ENCODE measurements around the gene NDUFV2.

DNA sequence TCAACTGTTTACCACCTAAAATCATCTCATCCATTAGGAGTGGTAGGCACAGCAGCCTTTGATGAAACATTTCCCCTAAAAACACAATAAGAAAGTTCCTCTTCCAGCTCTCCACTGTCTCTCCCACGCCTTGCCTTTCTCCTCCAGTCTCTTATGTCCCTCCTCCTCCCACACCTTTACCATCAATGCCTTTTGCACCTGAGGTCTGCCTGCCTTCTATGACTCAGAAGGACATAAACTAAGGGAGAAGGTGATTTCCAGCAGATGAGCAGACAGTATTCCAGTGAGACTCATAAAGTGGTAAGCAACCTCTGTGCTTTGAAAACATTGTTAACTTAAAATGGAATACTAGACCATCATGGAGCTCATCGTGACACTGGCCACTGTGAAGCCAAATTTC, 34.2 kb upstream of the NDUFV2 start:
- TF ChIP-seq, protein P1, sequence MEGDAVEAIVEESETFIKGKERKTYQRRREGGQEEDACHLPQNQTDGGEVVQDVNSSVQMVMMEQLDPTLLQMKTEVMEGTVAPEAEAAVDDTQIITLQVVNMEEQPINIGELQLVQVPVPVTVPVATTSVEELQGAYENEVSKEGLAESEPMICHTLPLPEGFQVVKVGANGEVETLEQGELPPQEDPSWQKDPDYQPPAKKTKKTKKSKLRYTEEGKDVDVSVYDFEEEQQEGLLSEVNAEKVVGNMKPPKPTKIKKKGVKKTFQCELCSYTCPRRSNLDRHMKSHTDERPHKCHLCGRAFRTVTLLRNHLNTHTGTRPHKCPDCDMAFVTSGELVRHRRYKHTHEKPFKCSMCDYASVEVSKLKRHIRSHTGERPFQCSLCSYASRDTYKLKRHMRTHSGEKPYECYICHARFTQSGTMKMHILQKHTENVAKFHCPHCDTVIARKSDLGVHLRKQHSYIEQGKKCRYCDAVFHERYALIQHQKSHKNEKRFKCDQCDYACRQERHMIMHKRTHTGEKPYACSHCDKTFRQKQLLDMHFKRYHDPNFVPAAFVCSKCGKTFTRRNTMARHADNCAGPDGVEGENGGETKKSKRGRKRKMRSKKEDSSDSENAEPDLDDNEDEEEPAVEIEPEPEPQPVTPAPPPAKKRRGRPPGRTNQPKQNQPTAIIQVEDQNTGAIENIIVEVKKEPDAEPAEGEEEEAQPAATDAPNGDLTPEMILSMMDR (conservative IDR thresholded peaks at IDR 0.05), result no peak
- TF ChIP-seq EZH2 (IDR thresholded peaks at IDR 0.05; ENCODE audit: low read depth), result no peak

Measured in PC-9 (cell line).